Right lobe of liver (tissue), 4 donors: ENCODE measurements around the gene ESR2.

Experiments used
- POLR2A ChIP-seq: fragments of 450-650 bp; IDR thresholded peaks from one replicate; pipeline ENCODE4 v1.6.1; 2017; ENCODE audit warnings: antibody characterized with exemption, mild to moderate bottlenecking
- TF ChIP-seq, protein P1 (sequence below), 4 donors: fragments of 200-600 bp in 3 of 4; fragments of 450-650 bp in 1 of 4; IDR thresholded peaks; one replicate each; pipeline versions ENCODE4 v1.5.1 to v1.8.0; 2016 to 2022; ENCODE audit warnings: antibody characterized with exemption in 4 of 4, mild to moderate bottlenecking in 2 of 4
- donor health status: DM: no; HTN: no; CAD: no.
- donor health status: DM: no; HTN: no; CAD: no.
- donor health status: DM: no; HTN: yes; CAD: no.

DNA sequence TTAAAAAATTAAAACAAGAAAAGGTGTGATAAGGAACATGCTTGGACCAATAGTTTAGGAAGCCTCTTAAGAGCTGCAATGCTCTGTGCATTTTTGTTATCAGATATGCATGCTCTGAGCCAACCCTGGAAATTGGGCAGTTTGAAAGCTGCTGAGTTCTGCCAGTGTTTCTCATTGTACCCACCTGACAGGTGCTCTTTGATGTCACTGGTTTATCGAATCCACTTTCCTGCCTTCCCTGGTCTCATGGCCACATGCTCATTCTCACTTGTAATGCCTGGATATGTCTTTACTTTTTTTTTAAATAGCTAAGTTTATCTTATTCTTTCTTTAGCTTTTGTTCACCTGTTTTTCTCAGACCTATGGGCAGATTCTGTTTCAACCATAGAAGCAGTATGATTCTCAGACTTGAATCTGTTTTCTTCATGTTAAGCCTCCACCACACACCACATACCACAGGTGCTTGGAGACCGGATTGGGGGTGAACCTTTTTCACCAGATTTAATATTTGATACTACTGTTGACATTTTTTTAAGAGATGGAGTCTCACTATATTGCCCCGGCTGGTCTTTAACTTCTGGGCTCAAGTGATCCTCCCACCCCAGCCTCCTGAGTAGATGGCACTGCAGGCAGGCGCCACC lies 90.7 kb downstream of the ESR2 start:
- TF ChIP-seq, protein P1, sequence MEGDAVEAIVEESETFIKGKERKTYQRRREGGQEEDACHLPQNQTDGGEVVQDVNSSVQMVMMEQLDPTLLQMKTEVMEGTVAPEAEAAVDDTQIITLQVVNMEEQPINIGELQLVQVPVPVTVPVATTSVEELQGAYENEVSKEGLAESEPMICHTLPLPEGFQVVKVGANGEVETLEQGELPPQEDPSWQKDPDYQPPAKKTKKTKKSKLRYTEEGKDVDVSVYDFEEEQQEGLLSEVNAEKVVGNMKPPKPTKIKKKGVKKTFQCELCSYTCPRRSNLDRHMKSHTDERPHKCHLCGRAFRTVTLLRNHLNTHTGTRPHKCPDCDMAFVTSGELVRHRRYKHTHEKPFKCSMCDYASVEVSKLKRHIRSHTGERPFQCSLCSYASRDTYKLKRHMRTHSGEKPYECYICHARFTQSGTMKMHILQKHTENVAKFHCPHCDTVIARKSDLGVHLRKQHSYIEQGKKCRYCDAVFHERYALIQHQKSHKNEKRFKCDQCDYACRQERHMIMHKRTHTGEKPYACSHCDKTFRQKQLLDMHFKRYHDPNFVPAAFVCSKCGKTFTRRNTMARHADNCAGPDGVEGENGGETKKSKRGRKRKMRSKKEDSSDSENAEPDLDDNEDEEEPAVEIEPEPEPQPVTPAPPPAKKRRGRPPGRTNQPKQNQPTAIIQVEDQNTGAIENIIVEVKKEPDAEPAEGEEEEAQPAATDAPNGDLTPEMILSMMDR (IDR thresholded peaks at IDR 0.05): no peak
- TF ChIP-seq POLR2A: no peak
